ENCODE data around the gene ZCCHC17. TPM values are rescaled to one million over a fixed set of nuclear protein-coding genes. Genes with fewer than 3 reads are reported as not detected.
"Not testable (repeated sequence)": the region's sequence is repeated elsewhere in the genome, so short reads cannot be mapped to it uniquely, and the experiment has no call there.

ZCCHC17 gene
- total RNA-seq, 1 experiment from 2014 or later = 30.2 TPM

GRCh38 chr1:31272369-31272768 lies 24.5 kb upstream of the ZCCHC17 start:
- intact Hi-C loops (cut with micrococcal nuclease) = no loop called here
- Histone ChIP-seq H3K9me2 (replicated peaks; ENCODE audit: low read length) (no peaks in the 10 kb centered on the region), H3F3A (ENCODE audit: low read length, unreplicated experiment) (no peaks in the 10 kb centered on the region), H3K27me3 (ENCODE audit: low read length) (no peaks in the 10 kb centered on the region), H4K20me1 (ENCODE audit: low read length) (0 out of 2 replicates have a peak, but pooled peaks cover 4% of the 10 kb centered on the region), H3K36me3 (ENCODE audit: low read depth, low read length) (peaks cover 45% of the 10 kb centered on the region), H3K9me3 (ENCODE audit: low read length) (no peaks in the 10 kb centered on the region), H2AFZ (ENCODE audit: low read length) (no peak overlapping the region), H3K27ac (ENCODE audit: low read length) (no peak overlapping the region), H3K79me2 (ENCODE audit: low read length) (peaks cover 7% of the 10 kb centered on the region; the same call in 1 of the 2 replicates), H3K4me1 (ENCODE audit: insufficient read depth, low read length) (no peaks in the 10 kb centered on the region), H3K9ac (ENCODE audit: low read length) (no peak overlapping the region), H3K4me3 (ENCODE audit: low read length) (no peak overlapping the region), H3K4me2 (ENCODE audit: low read length) (no peak overlapping the region)
- no TSS peak for BruUV-seq (replicated peaks)
- ChIA-PET POLR2A (ENCODE audit: unreplicated experiment) (no interaction called here), CTCF (no interaction called here)
- no peak for ATAC-seq
- TF ChIP-seq EZH2 (IDR thresholded peaks at IDR 0.05; ENCODE audit: low read length, unreplicated experiment) (no peak), EZH2phosphoT487 (IDR thresholded peaks at IDR 0.05; ENCODE audit: borderline replicate concordance, low read length) (no peak), CTCF (conservative IDR thresholded peaks at IDR 0.05; ENCODE audit: low read depth, low read length) (no peak)
- DNase-seq = no peak

GRCh38 chr1:31273619-31274018 lies 23.2 kb upstream of the ZCCHC17 start:
- TF ChIP-seq EZH2 (IDR thresholded peaks at IDR 0.05; ENCODE audit: low read length, unreplicated experiment) (no peak), EZH2phosphoT487 (IDR thresholded peaks at IDR 0.05; ENCODE audit: borderline replicate concordance, low read length) (no peak), CTCF (conservative IDR thresholded peaks at IDR 0.05; ENCODE audit: low read depth, low read length) (no peak)
- Histone ChIP-seq H3K9me3 (ENCODE audit: low read length) (no peaks in the 10 kb centered on the region), H2AFZ (ENCODE audit: low read length) (no peak overlapping the region), H3K9me2 (replicated peaks; ENCODE audit: low read length) (no peaks in the 10 kb centered on the region), H3K36me3 (ENCODE audit: low read depth, low read length) (peaks cover 47% of the 10 kb centered on the region), H3K27me3 (ENCODE audit: low read length) (no peaks in the 10 kb centered on the region), H4K20me1 (ENCODE audit: low read length) (0 out of 2 replicates have a peak, but pooled peaks cover 4% of the 10 kb centered on the region), H3K4me3 (ENCODE audit: low read length) (no peak overlapping the region), H3K9ac (ENCODE audit: low read length) (no peak overlapping the region), H3K27ac (ENCODE audit: low read length) (no peak overlapping the region), H3K4me2 (ENCODE audit: low read length) (no peak overlapping the region), H3K79me2 (ENCODE audit: low read length) (peaks cover 7% of the 10 kb centered on the region; the same call in 1 of the 2 replicates), H3F3A (ENCODE audit: low read length, unreplicated experiment) (no peaks in the 10 kb centered on the region), H3K4me1 (ENCODE audit: insufficient read depth, low read length) (no peaks in the 10 kb centered on the region)
- BruUV-seq (replicated peaks) = no TSS peak
- ATAC-seq = no peak
- no peak for DNase-seq
- intact Hi-C loops (cut with micrococcal nuclease) = no loop called here
- ChIA-PET CTCF (no interaction called here), POLR2A (ENCODE audit: unreplicated experiment) (no interaction called here)

GRCh38 chr1:31282426-31282825 lies 14.4 kb upstream of the ZCCHC17 start:
- BruUV-seq (replicated peaks); H3K4me1 ChIP-seq (ENCODE audit: insufficient read depth, low read length); H2AFZ ChIP-seq (ENCODE audit: low read length); H3K9me3 ChIP-seq (ENCODE audit: low read length); H3K4me2 ChIP-seq (ENCODE audit: low read length); CTCF ChIA-PET; DNase-seq; intact Hi-C loops (cut with micrococcal nuclease); H3K9me2 ChIP-seq (replicated peaks; ENCODE audit: low read length); H3K79me2 ChIP-seq (ENCODE audit: low read length); ATAC-seq; H3K4me3 ChIP-seq (ENCODE audit: low read length); H3K27ac ChIP-seq (ENCODE audit: low read length); H3F3A ChIP-seq (ENCODE audit: low read length, unreplicated experiment); H3K27me3 ChIP-seq (ENCODE audit: low read length); H3K9ac ChIP-seq (ENCODE audit: low read length); H4K20me1 ChIP-seq (ENCODE audit: low read length): not testable (repeated sequence)
- POLR2A ChIA-PET (ENCODE audit: unreplicated experiment) = interaction anchor here (0.5 kb wide), 1 partner anchor 66 kb away, joined by 8 read pairs; no protein-coding TSS in a partner anchor
- peaks cover 52% of the 10 kb centered on the region for H3K36me3 ChIP-seq (ENCODE audit: low read depth, low read length)

- H3K9ac ChIP-seq (ENCODE audit: low read length); H3K9me3 ChIP-seq (ENCODE audit: low read length); DNase-seq; H2AFZ ChIP-seq (ENCODE audit: low read length); H3F3A ChIP-seq (ENCODE audit: low read length, unreplicated experiment); POLR2A ChIA-PET (ENCODE audit: unreplicated experiment); intact Hi-C loops (cut with micrococcal nuclease); H3K27me3 ChIP-seq (ENCODE audit: low read length); H3K79me2 ChIP-seq (ENCODE audit: low read length); H3K27ac ChIP-seq (ENCODE audit: low read length); H3K4me2 ChIP-seq (ENCODE audit: low read length); H4K20me1 ChIP-seq (ENCODE audit: low read length); CTCF ChIA-PET; H3K4me3 ChIP-seq (ENCODE audit: low read length); H3K4me1 ChIP-seq (ENCODE audit: insufficient read depth, low read length); BruUV-seq (replicated peaks); ATAC-seq; H3K9me2 ChIP-seq (replicated peaks; ENCODE audit: low read length): not testable (repeated sequence)
- peaks cover 55% of the 10 kb centered on the region for H3K36me3 ChIP-seq (ENCODE audit: low read depth, low read length)
Measured at GRCh38 chr1:31287791-31288190, 9.0 kb upstream of the ZCCHC17 start.

Data from PC-3 (cell line).